ENCODE results near the gene APOBR.

- TF ChIP-seq CTCF (conservative IDR thresholded peaks at IDR 0.05; ENCODE audit: low read length): no peak
- TF ChIP-seq EZH2phosphoT487 (IDR thresholded peaks at IDR 0.05; ENCODE audit: borderline replicate concordance): no peak
Measured at GRCh38 chr16:28486266-28486665, 8.2 kb upstream of the APOBR start.

Measured in Loucy (cell line).